Inferior parietal cortex (tissue), 1 donor: ENCODE measurements around the gene DNAJC13.
A peak's percentile ranks its signal among the peaks of the same experiment; 100 is the strongest.
"Not testable (repeated sequence)": the region's sequence is repeated elsewhere in the genome, so short reads cannot be mapped to it uniquely, and the experiment has no call there.

Experiments used
- DNase-seq: peaks from one replicate; pipeline ENCODE4 v3.0.0-alpha.2; 2016; ENCODE audit errors: extremely low spot score

DNAJC13 gene

GRCh38 chr3:132416807-132417694 is at the start of gene DNAJC13:
Gene DNAJC13, plus strand, starts transcription at chr3:132417502. Its CDS starts 17,049 bp downstream, at chr3:132434551.
- DNase-seq, result peak; percentile 97

- DNase-seq, result no peak
These were observed 48.8 kb upstream of the DNAJC13 start for GRCh38 chr3:132368515-132368914.

- no peak for DNase-seq
These were observed 48.3 kb upstream of the DNAJC13 start for GRCh38 chr3:132368962-132369361.

GRCh38 chr3:132376945-132377354 is 40.4 kb upstream of the DNAJC13 start:
- DNase-seq, result not testable (repeated sequence)

GRCh38 chr3:132378048-132378762 is 39.1 kb upstream of the DNAJC13 start:
- DNase-seq, result no peak

GRCh38 chr3:132378846-132379245 is 38.5 kb upstream of the DNAJC13 start:
- no peak for DNase-seq

- no peak for DNase-seq
These were observed 36.4 kb upstream of the DNAJC13 start for GRCh38 chr3:132380920-132381319.

- no peak for DNase-seq
These were observed 35.9 kb upstream of the DNAJC13 start for GRCh38 chr3:132381348-132381944.

GRCh38 chr3:132382267-132382666 is 35.0 kb upstream of the DNAJC13 start:
- no peak for DNase-seq

- no peak for DNase-seq
These were observed 34.6 kb upstream of the DNAJC13 start for GRCh38 chr3:132382688-132383194.

GRCh38 chr3:132386259-132386658 is 31.0 kb upstream of the DNAJC13 start:
- no peak for DNase-seq

- not testable (repeated sequence) for DNase-seq
These were observed 24.6 kb upstream of the DNAJC13 start for GRCh38 chr3:132392675-132393074.

- no peak for DNase-seq
These were observed 23.0 kb upstream of the DNAJC13 start for GRCh38 chr3:132394320-132394719.

GRCh38 chr3:132395126-132395525 is 22.2 kb upstream of the DNAJC13 start:
- DNase-seq, result no peak

GRCh38 chr3:132396255-132396654 is 21.0 kb upstream of the DNAJC13 start:
- no peak for DNase-seq

GRCh38 chr3:132396776-132397175 is 20.5 kb upstream of the DNAJC13 start:
- not testable (repeated sequence) for DNase-seq

- DNase-seq, result peak; percentile 79
These were observed 18.0 kb upstream of the DNAJC13 start for GRCh38 chr3:132399054-132399929.

GRCh38 chr3:132401255-132401654 is 16.0 kb upstream of the DNAJC13 start:
- DNase-seq, result no peak

GRCh38 chr3:132404276-132404675 is 13.0 kb upstream of the DNAJC13 start:
- no peak for DNase-seq

- no peak for DNase-seq
These were observed 12.1 kb upstream of the DNAJC13 start for GRCh38 chr3:132405188-132405587.

GRCh38 chr3:132405609-132406299 is 11.5 kb upstream of the DNAJC13 start:
- no peak for DNase-seq
